Small intestine (tissue), 7 donors: Measurements from ENCODE around the gene ABCA7. TPM values are rescaled to one million over a fixed set of nuclear protein-coding genes. Genes with fewer than 3 reads are reported as not detected.

ENCODE experiments used
- DNase-seq, 2 donors: peaks; one replicate each; pipeline versions ENCODE4 v3.0.0 to v3.0.0-alpha.2; 2013
- FAIRE-seq: peaks from 2 replicates; lab custom pipeline; 2012; peaks lifted over from hg19 to GRCh38; lab: Jason Lieb, UNC
- H3K27ac ChIP-seq, 3 donors: one replicate each; pipeline ENCODE4 v1.5.1; 2013; ENCODE audit warnings: low read length in 2 of 3, mild to moderate bottlenecking in 2 of 3, control low read depth in 1 of 3, inconsistent platforms in 1 of 3, low read depth in 1 of 3, moderate library complexity in 1 of 3
- H3K27me3 ChIP-seq, 3 donors: one replicate each; pipeline ENCODE4 v1.6.1; 2013; ENCODE audit warnings: low read length in 3 of 3, inconsistent platforms in 1 of 3; ENCODE audit not compliant: control insufficient read depth in 3 of 3, insufficient read depth in 3 of 3
- H3K36me3 ChIP-seq, 3 donors: one replicate each; pipeline ENCODE4 v1.6.1; 2013; ENCODE audit warnings: low read length in 3 of 3, inconsistent platforms in 1 of 3, low read depth in 1 of 3, mild to moderate bottlenecking in 1 of 3, moderate library complexity in 1 of 3; ENCODE audit not compliant: control insufficient read depth in 3 of 3, insufficient read depth in 2 of 3
- H3K4me1 ChIP-seq, 3 donors: one replicate each; pipeline ENCODE4 v1.6.1; 2013; ENCODE audit warnings: low read length in 2 of 3, inconsistent platforms in 1 of 3, low read depth in 1 of 3, mild to moderate bottlenecking in 1 of 3, moderate library complexity in 1 of 3; ENCODE audit not compliant: control insufficient read depth in 3 of 3, insufficient read depth in 2 of 3
- H3K4me3 ChIP-seq, 3 donors: one replicate each; pipeline ENCODE4 v1.5.1; 2013; ENCODE audit warnings: low read length in 3 of 3, control low read depth in 1 of 3, inconsistent platforms in 1 of 3, low read depth in 1 of 3, mild to moderate bottlenecking in 1 of 3, moderate library complexity in 1 of 3
- H3K9me3 ChIP-seq, 2 donors: one replicate each; pipeline ENCODE4 v1.6.1; 2013; ENCODE audit warnings: low read depth in 1 of 2, low read length in 1 of 2; ENCODE audit not compliant: control insufficient read depth in 2 of 2, insufficient read depth in 1 of 2
- WGBS, 3 donors: extraction: QIAGEN DNeasy Blood & Tissue Kit; methylation state at CpG; one replicate each; pipeline ENCODE4 v1.1.7; 2013; 5-methylcytosine and 5-hydroxymethylcytosine counted together
- polyA plus RNA-seq, 4 donors: library from polyadenylated mRNA; stranded (reverse) in 3 of 4; unstranded in 1 of 4; fragments of 200-250 nt in 3 of 4; fragments of 120-200 nt in 1 of 4; gene quantifications; one replicate each; pipeline versions ENCODE4 v1.2.1 to v1.2.3, GENCODE V29; 2013
- donor health status: healthy with polysubstance abuse.
- donor health status: control.
- donor health status: control.
- donor health status: Bipolar disorder and iron deficiency.
- donor health status: healthy.

The ABCA7 gene
- polyA plus RNA-seq, 4 donors, result 3.1 to 60.3 (median 20.2) TPM

DNA sequence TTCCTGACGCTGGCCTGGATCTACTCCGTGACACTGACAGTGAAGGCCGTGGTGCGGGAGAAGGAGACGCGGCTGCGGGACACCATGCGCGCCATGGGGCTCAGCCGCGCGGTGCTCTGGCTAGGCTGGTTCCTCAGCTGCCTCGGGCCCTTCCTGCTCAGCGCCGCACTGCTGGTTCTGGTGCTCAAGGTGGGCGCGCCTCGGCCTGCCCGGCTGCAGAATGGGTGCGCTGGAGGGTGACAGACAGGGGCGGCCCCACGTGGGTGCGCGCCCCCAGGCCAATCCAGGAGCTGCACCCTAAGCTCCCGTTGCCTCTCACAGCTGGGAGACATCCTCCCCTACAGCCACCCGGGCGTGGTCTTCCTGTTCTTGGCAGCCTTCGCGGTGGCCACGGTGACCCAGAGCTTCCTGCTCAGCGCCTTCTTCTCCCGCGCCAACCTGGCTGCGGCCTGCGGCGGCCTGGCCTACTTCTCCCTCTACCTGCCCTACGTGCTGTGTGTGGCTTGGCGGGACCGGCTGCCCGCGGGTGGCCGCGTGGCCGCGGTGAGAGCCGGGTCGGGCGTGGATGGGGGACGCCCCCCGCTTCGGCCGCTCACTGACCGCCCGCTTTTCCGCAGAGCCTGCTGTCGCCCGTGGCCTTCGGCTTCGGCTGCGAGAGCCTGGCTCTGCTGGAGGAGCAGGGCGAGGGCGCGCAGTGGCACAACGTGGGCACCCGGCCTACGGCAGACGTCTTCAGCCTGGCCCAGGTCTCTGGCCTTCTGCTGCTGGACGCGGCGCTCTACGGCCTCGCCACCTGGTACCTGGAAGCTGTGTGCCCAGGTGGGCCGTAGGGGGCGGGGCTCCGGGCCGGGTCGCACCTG, 7.2 kb downstream of the ABCA7 start:
- FAIRE-seq (no peak), DNase-seq (no peak)
- Histone ChIP-seq H3K4me1 (no peaks in the 10 kb centered on the region), H3K4me3 (no peak overlapping the region), H3K27ac (no peak overlapping the region), H3K27me3 (no peaks in the 10 kb centered on the region), H3K9me3 (peaks cover 0 to 9% of the 10 kb centered on the region in 2 donors), H3K36me3 (peaks cover 0 to 3% (median 0%) of the 10 kb centered on the region in 3 donors)
- WGBS, 3 donors, result 76 to 86% (median 78%) methylated on average over 76 to 77 of the region's 77 CpGs

- H3K9me3 ChIP-seq, result peaks cover 0 to 9% of the 10 kb centered on the region in 2 donors
- no peak overlapping the region for H3K27ac ChIP-seq
- no peaks in the 10 kb centered on the region for H3K4me1 ChIP-seq
- H3K27me3 ChIP-seq, result no peaks in the 10 kb centered on the region
- 15 to 83% (median 42%) methylated on average over 18 to 20 of the region's 20 CpGs for WGBS, 3 donors
- FAIRE-seq (no peak), DNase-seq (peak in 1 of 2 donors; percentile 64)
- no peak overlapping the region for H3K4me3 ChIP-seq
- H3K36me3 ChIP-seq, result peaks cover 0 to 3% (median 0%) of the 10 kb centered on the region in 3 donors
These were observed 7.8 kb downstream of the ABCA7 start for GRCh38 chr19:1047696-1048147.

GRCh38 chr19:1049106-1049505, 9.2 kb downstream of the ABCA7 start:
- FAIRE-seq, result no peak

DNA sequence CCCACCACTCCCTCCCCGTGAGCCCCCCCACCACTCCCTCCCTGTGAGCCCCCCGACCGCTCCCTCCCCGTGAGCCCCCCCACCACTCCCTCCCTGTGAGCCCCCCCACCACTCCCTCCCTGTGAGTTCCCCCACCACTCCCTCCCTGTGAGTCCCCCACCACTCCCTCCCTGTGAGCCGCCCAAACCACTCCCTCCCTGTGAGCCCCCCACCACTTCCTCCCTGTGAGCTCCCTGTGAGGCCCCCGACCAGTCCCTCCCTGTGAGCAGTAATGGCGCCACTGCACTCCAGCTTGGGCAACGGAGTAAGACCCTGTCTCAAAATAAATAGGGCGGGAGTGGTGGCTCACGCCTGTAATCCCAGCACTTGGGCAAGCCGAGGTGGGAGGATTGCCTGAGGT, 9.9 kb downstream of the ABCA7 start:
- Histone ChIP-seq H3K4me3 (no peak overlapping the region), H3K4me1 (no peaks in the 10 kb centered on the region), H3K27me3 (no peaks in the 10 kb centered on the region), H3K9me3 (peaks cover 0 to 11% of the 10 kb centered on the region in 2 donors), H3K36me3 (peaks cover 0 to 1% (median 0%) of the 10 kb centered on the region in 3 donors), H3K27ac (no peak overlapping the region)
- 33 to 59% (median 45%) methylated on average over 9 to 11 of the region's 11 CpGs for WGBS, 3 donors
- DNase-seq, result no peak
- no peak for FAIRE-seq

More at GRCh38 chr19:1049106-1049505, 9.2 kb downstream of the ABCA7 start:
- Histone ChIP-seq H3K27me3 (no peaks in the 10 kb centered on the region), H3K4me3 (no peak overlapping the region), H3K27ac (no peak overlapping the region), H3K9me3 (peaks cover 0 to 9% of the 10 kb centered on the region in 2 donors), H3K4me1 (no peaks in the 10 kb centered on the region), H3K36me3 (peaks cover 0 to 3% (median 0%) of the 10 kb centered on the region in 3 donors)
- no peak for DNase-seq
- WGBS, 3 donors, result 92 to 95% (median 94%) methylated on average over 15 to 17 of the region's 17 CpGs

DNA sequence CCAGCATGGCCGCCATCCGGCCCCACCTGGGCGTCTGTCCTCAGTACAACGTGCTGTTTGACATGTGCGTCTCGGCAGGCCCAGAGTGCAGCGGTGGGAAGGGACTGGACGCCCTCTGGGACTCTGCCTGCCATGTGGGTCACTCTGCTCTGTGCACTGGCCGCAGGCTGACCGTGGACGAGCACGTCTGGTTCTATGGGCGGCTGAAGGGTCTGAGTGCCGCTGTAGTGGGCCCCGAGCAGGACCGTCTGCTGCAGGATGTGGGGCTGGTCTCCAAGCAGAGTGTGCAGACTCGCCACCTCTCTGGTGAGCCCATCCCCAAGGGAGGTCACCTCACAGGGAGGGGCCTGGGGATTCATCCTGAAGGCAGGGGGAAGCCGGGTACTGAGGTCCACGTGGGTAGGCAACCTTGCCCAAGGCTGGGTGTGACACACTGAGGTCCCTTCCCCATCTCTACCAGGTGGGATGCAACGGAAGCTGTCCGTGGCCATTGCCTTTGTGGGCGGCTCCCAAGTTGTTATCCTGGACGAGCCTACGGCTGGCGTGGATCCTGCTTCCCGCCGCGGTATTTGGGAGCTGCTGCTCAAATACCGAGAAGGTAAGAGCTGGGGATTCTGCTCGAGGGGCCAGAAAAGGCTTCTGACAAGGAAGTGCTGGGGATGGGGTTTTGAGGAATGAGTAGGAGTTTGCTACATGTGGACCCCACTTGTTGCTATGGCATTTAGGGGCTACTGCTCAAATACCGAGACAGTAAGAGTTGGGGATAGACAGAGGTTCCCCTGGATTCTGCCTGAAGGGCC, 11.3 kb downstream of the ABCA7 start:
- no peaks in the 10 kb centered on the region for H3K27me3 ChIP-seq
- no peak for DNase-seq
- WGBS, 3 donors, result 84 to 88% (median 86%) methylated on average over 29 to 31 of the region's 31 CpGs
- H3K27ac ChIP-seq, result no peak overlapping the region
- no peaks in the 10 kb centered on the region for H3K4me1 ChIP-seq
- no peak for FAIRE-seq
- H3K4me3 ChIP-seq, result no peak overlapping the region
- peaks cover 0 to 23% of the 10 kb centered on the region in 2 donors for H3K9me3 ChIP-seq
- H3K36me3 ChIP-seq, result peaks cover 0 to 3% (median 0%) of the 10 kb centered on the region in 3 donors

GRCh38 chr19:1051791-1052190, 11.9 kb downstream of the ABCA7 start:
- Histone ChIP-seq H3K4me3 (no peak overlapping the region), H3K9me3 (peaks cover 0 to 29% of the 10 kb centered on the region in 2 donors), H3K36me3 (peaks cover 0 to 5% (median 0%) of the 10 kb centered on the region in 3 donors), H3K4me1 (no peaks in the 10 kb centered on the region), H3K27ac (no peak overlapping the region), H3K27me3 (no peaks in the 10 kb centered on the region)
- FAIRE-seq (no peak), DNase-seq (no peak)
- WGBS, 3 donors, result 78 to 89% (median 82%) methylated on average over 16 to 17 of the region's 17 CpGs

GRCh38 chr19:1052349-1052975, 12.6 kb downstream of the ABCA7 start:
- Histone ChIP-seq H3K4me3 (no peak overlapping the region), H3K27ac (no peak overlapping the region), H3K36me3 (peaks cover 0 to 5% (median 0%) of the 10 kb centered on the region in 3 donors), H3K4me1 (no peaks in the 10 kb centered on the region), H3K27me3 (no peaks in the 10 kb centered on the region), H3K9me3 (peaks cover 0 to 36% of the 10 kb centered on the region in 2 donors)
- 45 to 73% (median 66%) methylated on average over 2 to 4 of the region's 5 CpGs for WGBS, 3 donors
- FAIRE-seq (no peak), DNase-seq (no peak)
